Cardiac septum (tissue), 1 donor: ENCODE results near the gene CSKMT. TPM values are rescaled to one million over a fixed set of nuclear protein-coding genes. Genes with fewer than 3 reads are reported as not detected.
"Not testable (repeated sequence)": the region's sequence is repeated elsewhere in the genome, so short reads cannot be mapped to it uniquely, and the experiment has no call there.

Source experiments
- DNase-seq: peaks from one replicate; pipeline ENCODE4 v3.0.0-alpha.2; 2020; ENCODE audit warnings: low spot score
- intact Hi-C: fragments of 100-400 bp; cut with DNase I; formaldehyde crosslinking; loops from one replicate; pipeline ENCODE4 v1.14.0; 2022
- total RNA-seq: library from RNA; stranded (reverse); fragmentation: NEBNext Ultra II Directional; extraction: Animal tissue kit (Norgen Biotek cat#: 25700); gene quantifications from one replicate; pipeline ENCODE4 v1.2.1, GENCODE V29; 2021
- donor health status: DM: no; HTN: no; CAD: no.

The CSKMT gene
- total RNA-seq, 1 donor from 2014 or later, result 7.5 TPM

- intact Hi-C loops, result no loop called here
- no peak for DNase-seq
Measured at GRCh38 chr11:62652161-62653006, 12.7 kb upstream of the CSKMT start.

- intact Hi-C loops, result no loop called here
Measured at GRCh38 chr11:62654297-62654696, 10.8 kb upstream of the CSKMT start.

GRCh38 chr11:62656796-62657429 lies 8.2 kb upstream of the CSKMT start:
- no peak for DNase-seq
- intact Hi-C loops, result no loop called here

More at GRCh38 chr11:62654297-62654696, 10.8 kb upstream of the CSKMT start:
- DNase-seq, result no peak

GRCh38 chr11:62664405-62665074 lies 572 bp upstream of the CSKMT start:
- intact Hi-C loops, result loop anchor here (2.0 kb wide), 1 partner anchor 18 kb away; the partner anchor contains the start of gene GANAB

GRCh38 chr11:62665599-62666258 lies 617 bp downstream of the CSKMT start:
- DNase-seq, result no peak
- intact Hi-C loops, result loop anchor here (2.0 kb wide), 1 partner anchor 19 kb away; the partner anchor contains the start of gene GANAB

More at GRCh38 chr11:62664405-62665074, 572 bp upstream of the CSKMT start:
- DNase-seq, result peak; percentile 78

- intact Hi-C loops, result no loop called here
- no peak for DNase-seq
Measured at GRCh38 chr11:62666259-62666926, 1.3 kb downstream of the CSKMT start.

- intact Hi-C loops, result no loop called here
- DNase-seq, result no peak
Measured at GRCh38 chr11:62667460-62667859, 2.3 kb downstream of the CSKMT start.

GRCh38 chr11:62669420-62670161 lies 4.5 kb downstream of the CSKMT start:
- intact Hi-C loops, result loop anchor here (5.0 kb wide), 1 partner anchor 38 kb away; the partner anchor contains the start of genes BSCL2 and GNG3

GRCh38 chr11:62671236-62671607 lies 6.1 kb downstream of the CSKMT start:
- intact Hi-C loops, result loop anchor here (5.0 kb wide), 1 partner anchor 36 kb away; the partner anchor contains the start of genes BSCL2 and GNG3
- DNase-seq, result no peak

More at GRCh38 chr11:62669420-62670161, 4.5 kb downstream of the CSKMT start:
- no peak for DNase-seq

GRCh38 chr11:62671608-62672389 lies 6.7 kb downstream of the CSKMT start, which contains the start of the genes LBHD1 and UQCC3:
Gene LBHD1 (minus strand): TSS chr11:62672267. CDS start chr11:62670031, 2,236 bp downstream.
Gene UQCC3 (plus strand): TSS chr11:62671673. CDS start chr11:62671746, 73 bp downstream.
- intact Hi-C loops, result loop anchor here (5.0 kb wide), 1 partner anchor 36 kb away; the partner anchor contains the start of genes BSCL2 and GNG3

GRCh38 chr11:62673196-62673525 lies 8.0 kb downstream of the CSKMT start:
- DNase-seq, result no peak
- intact Hi-C loops, result loop anchor here (5.0 kb wide), 1 partner anchor 34 kb away; the partner anchor contains the start of genes BSCL2 and GNG3

More at GRCh38 chr11:62671608-62672389, 6.7 kb downstream of the CSKMT start, which contains the start of the genes LBHD1 and UQCC3:
- peak; percentile 91 for DNase-seq

GRCh38 chr11:62675415-62675814 lies 10.3 kb downstream of the CSKMT start:
- DNase-seq, intact Hi-C loops: not testable (repeated sequence)

GRCh38 chr11:62676698-62677097 lies 11.6 kb downstream of the CSKMT start:
- intact Hi-C loops, result no loop called here
- DNase-seq, result no peak

GRCh38 chr11:62677156-62677555 lies 12.0 kb downstream of the CSKMT start:
- intact Hi-C loops, result no loop called here

GRCh38 chr11:62677714-62678113 lies 12.6 kb downstream of the CSKMT start:
- DNase-seq, result no peak
- intact Hi-C loops, result no loop called here

More at GRCh38 chr11:62677156-62677555, 12.0 kb downstream of the CSKMT start:
- no peak for DNase-seq

- DNase-seq, result no peak
- intact Hi-C loops, result no loop called here
Measured at GRCh38 chr11:62678433-62678769, 13.3 kb downstream of the CSKMT start.
